GM10266 (cell line): ENCODE measurements around the gene GIPC3.

Source experiments
- DNase-seq: peaks from one replicate; pipeline ENCODE4 v3.0.0; 2012; ENCODE audit errors: extremely low spot score
- TF ChIP-seq, protein P1 (sequence below): IDR thresholded peaks from 2 replicates; pipeline ENCODE4 v1.5.1; 2012; ENCODE audit warnings: mild to moderate bottlenecking, low read depth; ENCODE audit not compliant: control insufficient read depth, insufficient read depth; ENCODE audit errors: missing control alignments

The GIPC3 gene

DNA sequence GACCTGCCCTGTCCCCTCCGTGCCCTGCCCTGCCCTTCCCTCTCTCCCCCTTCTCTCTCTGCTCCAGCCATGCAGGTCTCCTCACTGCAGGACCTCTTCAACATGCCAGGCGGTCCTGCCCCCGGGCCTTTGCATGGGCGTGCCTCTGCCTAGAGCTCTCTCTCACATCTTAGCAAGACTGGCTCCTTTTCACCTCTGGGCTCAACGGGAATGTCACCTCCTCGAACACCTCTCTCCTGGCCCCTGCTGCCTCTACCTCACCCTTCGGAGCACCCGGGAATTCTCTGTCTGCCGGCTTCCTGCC lies 33.5 kb upstream of the GIPC3 start:
- TF ChIP-seq, protein P1, sequence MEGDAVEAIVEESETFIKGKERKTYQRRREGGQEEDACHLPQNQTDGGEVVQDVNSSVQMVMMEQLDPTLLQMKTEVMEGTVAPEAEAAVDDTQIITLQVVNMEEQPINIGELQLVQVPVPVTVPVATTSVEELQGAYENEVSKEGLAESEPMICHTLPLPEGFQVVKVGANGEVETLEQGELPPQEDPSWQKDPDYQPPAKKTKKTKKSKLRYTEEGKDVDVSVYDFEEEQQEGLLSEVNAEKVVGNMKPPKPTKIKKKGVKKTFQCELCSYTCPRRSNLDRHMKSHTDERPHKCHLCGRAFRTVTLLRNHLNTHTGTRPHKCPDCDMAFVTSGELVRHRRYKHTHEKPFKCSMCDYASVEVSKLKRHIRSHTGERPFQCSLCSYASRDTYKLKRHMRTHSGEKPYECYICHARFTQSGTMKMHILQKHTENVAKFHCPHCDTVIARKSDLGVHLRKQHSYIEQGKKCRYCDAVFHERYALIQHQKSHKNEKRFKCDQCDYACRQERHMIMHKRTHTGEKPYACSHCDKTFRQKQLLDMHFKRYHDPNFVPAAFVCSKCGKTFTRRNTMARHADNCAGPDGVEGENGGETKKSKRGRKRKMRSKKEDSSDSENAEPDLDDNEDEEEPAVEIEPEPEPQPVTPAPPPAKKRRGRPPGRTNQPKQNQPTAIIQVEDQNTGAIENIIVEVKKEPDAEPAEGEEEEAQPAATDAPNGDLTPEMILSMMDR = no peak
- DNase-seq = no peak

- no peak for DNase-seq
- TF ChIP-seq, protein P1 = no peak
Observed at GRCh38 chr19:3554254-3555083, 30.8 kb upstream of the GIPC3 start.

DNA sequence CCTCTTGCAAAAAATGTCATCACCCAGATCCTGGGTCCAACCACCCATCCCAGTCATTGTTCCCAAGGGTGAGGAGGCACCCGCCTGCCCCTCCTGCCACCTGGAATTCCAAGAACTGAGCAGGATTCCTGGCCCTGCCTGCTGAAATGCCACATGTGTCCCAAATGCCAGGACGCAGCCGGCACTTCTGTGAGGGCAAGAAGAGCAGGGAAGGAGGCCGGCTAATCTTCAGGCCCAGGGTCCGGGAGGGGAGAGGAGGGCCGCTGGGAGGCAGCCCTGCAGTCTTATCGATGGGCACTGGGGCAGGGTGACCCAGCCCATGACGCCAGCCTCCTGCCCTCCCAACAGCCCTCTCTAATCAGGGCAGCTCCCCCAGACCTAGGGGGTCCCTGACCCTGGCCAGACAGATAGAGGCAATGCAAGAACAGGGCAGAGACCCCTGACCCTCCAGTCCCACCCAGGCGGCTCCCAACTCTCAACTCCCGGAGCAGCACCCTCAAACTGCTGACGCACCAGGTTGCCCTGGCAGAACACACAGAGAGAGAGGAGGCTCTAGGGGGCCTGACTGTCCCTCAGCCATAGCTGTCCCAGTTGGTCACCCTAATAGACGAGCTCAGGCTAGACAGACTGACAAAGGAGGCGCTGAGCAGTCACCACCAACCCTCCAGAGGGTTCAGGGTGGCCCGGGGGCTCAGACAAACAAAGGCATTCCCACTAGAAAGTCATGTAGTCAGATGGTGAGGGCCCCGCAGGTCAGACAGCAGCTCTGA lies 29.4 kb upstream of the GIPC3 start:
- no peak for DNase-seq
- TF ChIP-seq, protein P1 = no peak

DNA sequence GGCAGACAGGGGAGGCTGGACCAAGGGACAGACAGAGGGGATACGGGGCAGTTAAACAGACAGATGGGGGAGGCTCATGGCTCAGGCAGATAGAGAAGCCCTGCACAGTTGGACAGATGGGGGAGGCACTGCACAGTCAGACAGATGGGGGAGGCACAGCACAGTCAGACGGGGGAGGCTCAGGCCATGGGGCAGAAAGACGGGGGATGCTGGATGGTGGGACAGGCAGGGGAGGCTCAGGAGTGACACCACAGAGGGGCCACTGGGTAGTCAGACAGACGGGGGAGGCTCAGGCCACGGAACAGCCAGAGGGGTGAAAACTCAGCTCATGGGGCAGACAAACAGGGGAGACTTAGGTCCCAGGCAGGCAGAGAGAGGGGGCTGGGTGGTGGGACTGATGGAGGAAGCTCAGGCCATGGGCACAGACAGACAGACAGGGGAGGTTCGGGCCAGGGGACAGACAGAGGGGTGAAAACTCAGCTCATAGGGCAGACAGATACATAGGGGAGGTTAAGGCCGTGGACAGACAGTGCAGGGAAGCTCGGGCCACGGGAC lies 28.8 kb upstream of the GIPC3 start:
- no peak for DNase-seq
- TF ChIP-seq, protein P1 = no peak

GRCh38 chr19:3556978-3557460 lies 28.3 kb upstream of the GIPC3 start:
- TF ChIP-seq, protein P1 = no peak
- no peak for DNase-seq

DNA sequence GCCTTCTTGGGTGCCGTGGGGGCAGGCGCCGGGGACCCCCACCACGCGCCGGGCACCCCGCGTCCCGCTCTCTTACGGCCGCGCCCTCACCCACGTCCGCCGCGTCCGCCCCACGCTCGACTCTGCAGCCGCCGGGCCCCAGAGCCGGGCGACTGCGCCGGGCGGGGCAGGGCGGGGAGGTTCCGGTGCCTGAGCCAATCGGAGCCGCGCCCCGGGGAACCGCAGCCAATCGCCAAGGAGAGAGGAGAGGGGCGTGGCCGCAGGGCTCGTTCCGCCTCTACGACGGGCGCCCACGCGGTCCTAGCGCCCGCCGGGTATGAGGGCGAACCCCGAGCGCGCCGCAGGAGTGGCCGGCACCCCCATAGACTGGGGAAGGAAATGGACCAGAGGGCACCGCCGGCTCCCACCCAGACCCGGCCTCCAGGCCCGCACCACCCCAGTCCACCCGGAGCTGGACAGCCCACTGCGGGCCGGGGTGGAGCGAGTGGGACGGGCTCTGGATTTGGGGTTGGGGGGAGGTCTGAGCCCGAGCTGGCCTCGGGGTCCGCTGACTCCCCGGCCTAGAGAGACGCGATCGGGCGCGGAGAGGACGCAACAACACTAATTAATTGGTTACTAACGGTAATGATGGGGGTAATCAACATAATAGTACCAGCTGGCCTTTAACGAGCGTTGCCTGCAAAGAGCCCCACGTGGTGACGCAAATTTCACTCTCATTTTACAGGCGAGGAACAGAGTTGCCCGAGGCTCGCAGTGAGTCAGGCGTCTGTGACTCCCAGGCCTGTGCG lies 27.6 kb upstream of the GIPC3 start, which contains the start of gene MFSD12:
Gene MFSD12 (minus strand): TSS at position 126 of the 788 bp plus-strand sequence. CDS start 183 bp downstream, outside the sequence.
- TF ChIP-seq, protein P1 = no peak
- peak; percentile 100 for DNase-seq
